Measurements from ENCODE around the gene GPT2.

Gene GPT2

GRCh38 chr16:46900455-46901235 lies 16.5 kb downstream of the GPT2 start:
- TF ChIP-seq CTCF (IDR thresholded peaks at IDR 0.05; ENCODE audit: low read depth, low read length): no peak
- H3K4me3 ChIP-seq (ENCODE audit: low read depth, low read length): no peak overlapping the region

DNA sequence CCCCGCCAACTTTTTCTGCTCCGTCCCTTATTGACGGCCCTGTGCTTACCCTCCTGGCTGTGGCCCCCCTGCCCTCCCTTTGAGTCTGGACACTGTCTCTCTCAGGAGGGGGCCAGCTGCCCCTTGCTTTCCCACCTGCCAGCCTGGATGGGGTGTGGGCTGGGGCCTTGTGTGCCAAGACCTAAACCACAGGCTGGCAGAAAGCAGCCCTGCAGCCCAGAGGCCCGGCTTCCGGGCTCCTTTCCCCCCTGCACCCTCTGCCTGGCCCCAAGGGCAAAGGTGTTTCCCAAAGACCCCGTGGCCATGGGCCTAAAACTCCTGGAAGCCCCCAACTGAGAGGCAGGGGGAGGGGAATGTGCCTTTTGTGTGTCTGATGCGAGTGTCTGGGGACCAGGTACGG lies 17.5 kb downstream of the GPT2 start:
- no peak for TF ChIP-seq CTCF (IDR thresholded peaks at IDR 0.05; ENCODE audit: low read depth, low read length)
- H3K4me3 ChIP-seq (ENCODE audit: low read depth, low read length): no peak overlapping the region

DNA sequence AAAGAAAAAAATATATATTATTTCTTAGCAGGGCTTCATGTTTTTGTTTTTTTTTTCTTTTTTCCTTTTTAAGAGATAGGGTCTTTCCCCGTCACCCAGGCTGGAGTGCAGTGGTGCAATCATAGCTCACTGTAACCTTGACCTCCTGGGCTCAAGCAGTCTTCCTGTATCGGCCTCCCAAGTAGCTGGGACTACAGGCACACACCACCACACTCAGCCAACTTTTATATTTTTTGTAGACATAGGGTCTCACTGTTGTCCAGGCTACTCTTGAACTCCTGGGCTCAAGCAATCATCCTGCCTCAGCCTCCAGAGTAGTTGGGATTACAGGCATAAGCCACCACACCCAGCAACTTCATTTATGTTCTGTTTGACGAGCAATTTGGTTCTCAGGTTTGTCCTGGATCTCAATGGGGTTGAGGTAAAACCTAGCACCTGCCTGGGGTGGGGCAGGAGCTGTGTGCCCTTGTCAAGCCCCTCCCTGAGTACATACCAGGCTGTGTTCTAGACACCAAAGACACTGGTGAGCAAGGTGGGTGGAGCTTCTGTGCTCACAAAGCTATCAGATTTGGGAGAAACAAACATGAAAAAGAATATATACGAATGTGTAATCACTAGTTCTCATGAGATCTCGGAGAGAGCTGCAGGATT lies 19.2 kb downstream of the GPT2 start:
- no peak for TF ChIP-seq CTCF (IDR thresholded peaks at IDR 0.05; ENCODE audit: low read depth, low read length)
- no peak overlapping the region for H3K4me3 ChIP-seq (ENCODE audit: low read depth, low read length)

DNA sequence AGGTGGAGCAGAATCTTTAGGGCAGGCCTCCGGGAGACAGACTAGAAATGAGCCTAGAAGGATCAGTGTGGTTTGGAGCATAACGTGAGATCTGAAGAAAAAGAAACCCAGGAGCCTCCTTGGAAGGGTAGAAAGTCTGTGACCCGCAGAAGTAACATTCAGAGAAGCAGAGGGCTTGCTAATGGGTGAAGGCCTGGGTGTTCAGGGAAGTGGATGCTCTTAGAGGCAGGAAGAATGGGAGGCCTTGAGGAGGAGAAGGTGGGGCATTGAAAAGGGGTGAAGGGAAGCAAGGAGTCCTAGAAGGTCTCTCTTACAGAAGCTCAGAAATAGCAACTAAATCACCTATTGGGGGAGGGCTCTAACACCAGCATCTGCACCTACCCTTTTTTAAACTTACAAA lies 20.3 kb downstream of the GPT2 start:
- TF ChIP-seq CTCF (IDR thresholded peaks at IDR 0.05; ENCODE audit: low read depth, low read length): no peak
- no peak overlapping the region for H3K4me3 ChIP-seq (ENCODE audit: low read depth, low read length)

GRCh38 chr16:46906360-46907060 lies 22.3 kb downstream of the GPT2 start:
- H3K4me3 ChIP-seq (ENCODE audit: low read depth, low read length): no peak overlapping the region
- no peak for TF ChIP-seq CTCF (IDR thresholded peaks at IDR 0.05; ENCODE audit: low read depth, low read length)

GRCh38 chr16:46907061-46907774 lies 23.1 kb downstream of the GPT2 start:
- H3K4me3 ChIP-seq (ENCODE audit: low read depth, low read length): no peak overlapping the region
- no peak for TF ChIP-seq CTCF (IDR thresholded peaks at IDR 0.05; ENCODE audit: low read depth, low read length)
